ENCODE measurements around the gene CAMK2D. TPM values are rescaled to one million over a fixed set of nuclear protein-coding genes. Genes with fewer than 3 reads are reported as not detected.

CAMK2D gene
- total RNA-seq, 2 experiments from 2014 or later, result 104 to 120 TPM

- no peaks in the 10 kb centered on the region for H3K79me2 ChIP-seq (ENCODE audit: insufficient read depth, low read depth, low read length)
- H3K9me3 ChIP-seq (ENCODE audit: low read length), result no peaks in the 10 kb centered on the region
- no peaks in the 10 kb centered on the region for H4K20me1 ChIP-seq (ENCODE audit: insufficient read depth, low read length)
- H3K4me3 ChIP-seq (ENCODE audit: low read depth, low read length, poor library complexity, severe bottlenecking), result no peak overlapping the region
- ChIA-PET CTCF (ENCODE audit: unreplicated experiment) (no interaction called here), POLR2A (interaction anchor here (0.6 to 0.9 kb wide), 3 partner anchors 16 to 598 kb away, joined by 3 read pairs; no protein-coding TSS in a partner anchor)
- H3K36me3 ChIP-seq (ENCODE audit: insufficient read depth, low read length), result no peaks in the 10 kb centered on the region
- peaks cover 9% of the 10 kb centered on the region for H3K4me1 ChIP-seq (ENCODE audit: insufficient read depth, low read length, poor library complexity, severe bottlenecking)
- no peak overlapping the region for H2AFZ ChIP-seq (ENCODE audit: low read length)
- no TSS peak for BruUV-seq (replicated peaks)
- H3K9me2 ChIP-seq (ENCODE audit: insufficient read depth, low read length), result no peaks in the 10 kb centered on the region
- TF ChIP-seq CTCF (conservative IDR thresholded peaks at IDR 0.05; ENCODE audit: low read length) (no peak), EZH2phosphoT487 (IDR thresholded peaks at IDR 0.05; ENCODE audit: borderline replicate concordance, low read depth, low read length) (no peak)
- intact Hi-C loops (cut with micrococcal nuclease; ENCODE audit: unreplicated experiment), result no loop called here
- H3K4me2 ChIP-seq (ENCODE audit: low read length), result no peak overlapping the region
- no peak for DNase-seq (ENCODE audit: low spot score)
- H3K27ac ChIP-seq (ENCODE audit: low read depth, low read length, poor library complexity, severe bottlenecking), result no peak overlapping the region
Observed at GRCh38 chr4:113438596-113438995, 322.9 kb downstream of the CAMK2D start.

- Histone ChIP-seq H4K20me1 (ENCODE audit: insufficient read depth, low read length) (no peaks in the 10 kb centered on the region), H3K4me2 (ENCODE audit: low read length) (no peak overlapping the region), H3K36me3 (ENCODE audit: insufficient read depth, low read length) (no peaks in the 10 kb centered on the region), H3K79me2 (ENCODE audit: insufficient read depth, low read depth, low read length) (no peaks in the 10 kb centered on the region), H3K9me2 (ENCODE audit: insufficient read depth, low read length) (no peaks in the 10 kb centered on the region), H3K27ac (ENCODE audit: low read depth, low read length, poor library complexity, severe bottlenecking) (no peak overlapping the region), H3K9me3 (ENCODE audit: low read length) (no peaks in the 10 kb centered on the region), H3K4me3 (ENCODE audit: low read depth, low read length, poor library complexity, severe bottlenecking) (no peak overlapping the region), H2AFZ (ENCODE audit: low read length) (peak overlapping the region; percentile 67; the same call in 1 of the 2 replicates), H3K4me1 (ENCODE audit: insufficient read depth, low read length, poor library complexity, severe bottlenecking) (peaks cover 9% of the 10 kb centered on the region)
- intact Hi-C loops (cut with micrococcal nuclease; ENCODE audit: unreplicated experiment), result no loop called here
- ChIA-PET POLR2A (interaction anchor here (1.0 kb wide), 1 partner anchor 9 kb away, joined by 4 read pairs; no protein-coding TSS in a partner anchor), CTCF (ENCODE audit: unreplicated experiment) (no interaction called here)
- no peak for TF ChIP-seq CTCF (conservative IDR thresholded peaks at IDR 0.05; ENCODE audit: low read length)
- no peak for TF ChIP-seq EZH2phosphoT487 (IDR thresholded peaks at IDR 0.05; ENCODE audit: borderline replicate concordance, low read depth, low read length)
- BruUV-seq (replicated peaks), result no TSS peak
- DNase-seq (ENCODE audit: low spot score), result no peak
Observed at GRCh38 chr4:113437129-113437528, 324.4 kb downstream of the CAMK2D start.

- BruUV-seq (replicated peaks), result no TSS peak
- H3K4me3 ChIP-seq (ENCODE audit: low read depth, low read length, poor library complexity, severe bottlenecking), result no peak overlapping the region
- H3K9me2 ChIP-seq (ENCODE audit: insufficient read depth, low read length), result no peaks in the 10 kb centered on the region
- peak overlapping the region; percentile 16; the same call in 1 of the 2 replicates for H3K4me2 ChIP-seq (ENCODE audit: low read length)
- no peak overlapping the region for H3K27ac ChIP-seq (ENCODE audit: low read depth, low read length, poor library complexity, severe bottlenecking)
- ChIA-PET POLR2A (interaction anchor here (0.6 kb wide), 1 partner anchor 27 kb away, joined by 4 read pairs; no protein-coding TSS in a partner anchor), CTCF (ENCODE audit: unreplicated experiment) (no interaction called here)
- H2AFZ ChIP-seq (ENCODE audit: low read length), result peak overlapping the region; percentile 67
- H3K9me3 ChIP-seq (ENCODE audit: low read length), result no peaks in the 10 kb centered on the region
- intact Hi-C loops (cut with micrococcal nuclease; ENCODE audit: unreplicated experiment), result no loop called here
- TF ChIP-seq EZH2phosphoT487 (IDR thresholded peaks at IDR 0.05; ENCODE audit: borderline replicate concordance, low read depth, low read length), result no peak
- TF ChIP-seq CTCF (conservative IDR thresholded peaks at IDR 0.05; ENCODE audit: low read length), result no peak
- H3K36me3 ChIP-seq (ENCODE audit: insufficient read depth, low read length), result no peaks in the 10 kb centered on the region
- H3K79me2 ChIP-seq (ENCODE audit: insufficient read depth, low read depth, low read length), result no peaks in the 10 kb centered on the region
- H3K4me1 ChIP-seq (ENCODE audit: insufficient read depth, low read length, poor library complexity, severe bottlenecking), result peaks cover 9% of the 10 kb centered on the region
- H4K20me1 ChIP-seq (ENCODE audit: insufficient read depth, low read length), result no peaks in the 10 kb centered on the region
- peak; percentile 42 for DNase-seq (ENCODE audit: low spot score)
Observed at GRCh38 chr4:113436360-113436759, 325.2 kb downstream of the CAMK2D start.

All from OCI-LY7 (cell line).